GM19452 (cell line): ENCODE measurements around the gene TET2.
A peak's percentile ranks its signal among the peaks of the same experiment; 100 is the strongest.

Experiments used
- ATAC-seq: cut with Tn5 transposase; IDR thresholded peaks from one replicate; pipeline ENCODE4 v1.9.1; 2021; ENCODE audit not compliant: unreplicated experiment

Gene TET2

GRCh38 chr4:105181259-105181658 lies 34.6 kb downstream of the TET2 start:
- ATAC-seq, result no peak

- ATAC-seq, result no peak
Observed at GRCh38 chr4:105182211-105182610, 35.5 kb downstream of the TET2 start.

DNA sequence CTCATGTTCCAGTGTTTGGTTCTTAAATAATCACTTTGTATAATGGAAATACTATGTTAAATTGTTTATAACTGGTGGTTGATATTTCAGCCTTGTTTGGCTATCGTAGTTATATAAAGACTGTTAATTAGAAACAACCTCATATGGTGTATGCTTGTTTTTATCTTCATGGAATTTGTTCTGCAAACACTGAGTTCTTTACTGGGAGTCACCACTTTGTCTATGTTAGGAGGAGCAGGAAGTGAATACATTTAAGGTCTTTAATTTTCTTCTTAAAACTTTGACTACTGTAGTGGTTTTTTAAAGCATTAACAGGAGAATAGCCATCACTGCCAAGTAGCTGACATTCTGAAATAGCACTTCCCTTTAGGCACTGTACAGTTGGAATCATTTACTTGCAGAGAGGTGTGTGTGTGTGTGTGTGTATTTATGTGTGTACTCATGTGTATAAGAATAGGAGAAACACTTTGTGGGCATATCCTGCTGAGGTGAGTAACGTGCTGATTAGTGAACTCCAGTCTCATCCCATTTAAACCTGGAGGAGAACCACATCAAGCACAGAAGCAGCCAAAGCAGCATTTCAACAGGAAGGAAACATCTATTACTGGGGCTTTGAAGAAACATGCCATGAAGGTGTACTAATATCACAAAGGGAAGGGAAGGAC lies 37.8 kb downstream of the TET2 start:
- ATAC-seq, result no peak

DNA sequence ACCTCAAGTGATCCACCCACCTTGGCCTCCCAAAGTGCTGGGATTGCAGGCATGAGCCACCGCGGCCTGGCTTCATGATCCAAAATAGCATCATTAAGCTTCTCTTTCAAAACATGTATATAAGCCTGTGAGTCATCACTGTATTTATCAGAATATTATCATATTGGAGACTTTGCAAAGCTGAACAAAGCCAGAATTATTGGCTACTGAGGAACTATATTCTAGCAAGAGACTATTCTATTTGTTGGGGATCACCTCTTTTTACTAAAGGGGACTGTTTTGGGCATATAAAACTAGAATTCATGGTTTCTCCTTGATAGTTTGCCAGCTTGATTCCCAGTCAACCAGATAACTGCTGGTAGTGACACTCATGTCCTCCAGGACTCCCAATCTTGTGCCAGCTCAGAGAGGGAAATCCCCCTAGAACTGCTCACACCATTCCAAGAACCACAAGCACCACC lies 40.1 kb downstream of the TET2 start:
- ATAC-seq, result no peak

GRCh38 chr4:105189855-105190650 lies 43.4 kb downstream of the TET2 start:
- ATAC-seq, result no peak

GRCh38 chr4:105191621-105192210 lies 45.0 kb downstream of the TET2 start:
- peak; percentile 35 for ATAC-seq

- ATAC-seq, result no peak
Observed at GRCh38 chr4:105192474-105192873, 45.8 kb downstream of the TET2 start.

DNA sequence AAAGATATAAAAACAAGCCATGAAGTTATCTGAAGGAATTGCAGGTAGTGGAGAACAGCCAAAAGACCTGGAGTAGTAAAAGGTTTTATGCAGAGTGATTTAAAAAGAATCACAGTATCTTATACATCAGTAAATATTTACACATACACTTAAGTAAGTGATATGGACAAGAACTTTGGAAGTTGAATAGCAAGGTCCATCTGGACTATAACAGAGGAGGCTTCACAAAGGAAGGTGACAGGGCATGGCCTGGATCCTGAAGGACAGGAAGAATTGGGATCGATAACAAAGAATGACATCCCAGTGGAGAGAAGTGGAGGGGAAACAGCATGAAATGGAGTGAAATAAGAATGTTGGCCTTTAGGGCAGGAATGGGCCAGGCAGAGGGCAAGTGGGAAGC lies 46.2 kb downstream of the TET2 start:
- no peak for ATAC-seq

- no peak for ATAC-seq
Observed at GRCh38 chr4:105193536-105193935, 46.9 kb downstream of the TET2 start.

- peak; percentile 95 for ATAC-seq
Observed at GRCh38 chr4:105194328-105195231, 47.9 kb downstream of the TET2 start.

DNA sequence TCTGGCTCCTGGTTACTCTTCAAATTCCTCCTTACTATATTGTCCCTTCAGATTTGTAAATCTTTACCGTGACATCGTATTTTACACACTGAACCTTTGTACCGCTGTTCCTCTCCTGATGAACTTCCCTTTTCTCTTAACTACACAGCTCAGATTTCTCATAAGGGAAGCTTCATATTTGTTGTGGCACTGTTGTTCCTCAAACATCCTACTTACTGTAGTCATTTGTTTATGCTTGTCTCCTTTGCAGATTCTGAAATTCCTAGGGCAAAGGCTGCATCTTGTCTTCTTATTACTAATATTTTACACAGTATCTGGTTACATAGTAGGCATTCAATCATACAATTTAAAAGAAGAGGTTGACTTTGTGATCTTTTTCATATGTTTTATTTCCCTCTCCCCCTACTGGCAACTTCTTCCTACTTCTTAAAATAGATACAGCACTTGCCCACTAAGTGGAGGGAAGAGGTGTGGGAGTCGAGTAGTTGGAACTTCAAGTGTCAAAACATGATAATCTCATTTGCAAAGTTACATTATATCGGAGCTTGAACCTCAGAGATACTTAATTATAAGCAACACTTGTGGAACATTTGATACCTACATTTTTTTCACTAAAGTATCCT lies 50.0 kb downstream of the TET2 start:
- no peak for ATAC-seq

- no peak for ATAC-seq
Observed at GRCh38 chr4:105197777-105198176, 51.1 kb downstream of the TET2 start.

DNA sequence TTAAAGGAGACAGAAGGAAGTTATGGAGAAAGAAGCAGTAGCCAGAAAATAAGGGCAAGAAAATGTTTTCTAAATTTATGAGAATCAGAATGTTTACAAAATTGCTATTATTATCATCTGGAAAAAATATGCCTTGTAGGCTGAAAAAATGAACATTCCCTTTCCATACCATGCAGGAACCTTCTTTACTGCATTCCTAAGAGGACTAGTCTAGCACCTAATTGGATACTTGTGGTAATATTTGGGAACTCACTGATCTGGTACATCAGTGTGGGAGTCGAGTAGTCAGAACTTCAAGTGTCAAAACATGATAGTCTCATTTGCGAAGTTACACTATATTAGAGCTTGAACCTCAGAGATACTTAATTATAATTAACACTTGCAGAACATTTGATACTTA lies 51.9 kb downstream of the TET2 start:
- no peak for ATAC-seq

- ATAC-seq, result no peak
Observed at GRCh38 chr4:105206214-105206613, 59.5 kb downstream of the TET2 start.

DNA sequence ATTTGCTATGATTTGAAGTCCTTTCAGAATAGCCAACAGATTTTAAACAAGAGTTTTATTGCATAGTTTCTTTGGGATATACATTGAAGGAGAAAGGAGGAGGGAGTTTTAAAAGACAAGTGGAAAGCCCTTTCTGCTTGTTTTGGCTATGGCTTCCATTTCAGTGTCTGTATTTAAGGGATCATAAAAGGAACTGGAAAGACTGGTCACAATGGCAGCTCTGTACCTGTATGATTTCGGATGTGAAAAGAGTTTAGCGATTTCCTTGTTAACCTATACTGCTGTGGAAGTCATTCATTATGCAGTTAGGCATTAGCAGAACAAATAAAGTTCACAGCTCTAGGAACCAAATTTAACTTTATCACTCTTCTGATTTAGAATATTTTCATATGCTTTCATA lies 60.7 kb downstream of the TET2 start:
- no peak for ATAC-seq

GRCh38 chr4:105208561-105208960 lies 61.9 kb downstream of the TET2 start:
- no peak for ATAC-seq

GRCh38 chr4:105210916-105211315 lies 64.2 kb downstream of the TET2 start:
- no peak for ATAC-seq

DNA sequence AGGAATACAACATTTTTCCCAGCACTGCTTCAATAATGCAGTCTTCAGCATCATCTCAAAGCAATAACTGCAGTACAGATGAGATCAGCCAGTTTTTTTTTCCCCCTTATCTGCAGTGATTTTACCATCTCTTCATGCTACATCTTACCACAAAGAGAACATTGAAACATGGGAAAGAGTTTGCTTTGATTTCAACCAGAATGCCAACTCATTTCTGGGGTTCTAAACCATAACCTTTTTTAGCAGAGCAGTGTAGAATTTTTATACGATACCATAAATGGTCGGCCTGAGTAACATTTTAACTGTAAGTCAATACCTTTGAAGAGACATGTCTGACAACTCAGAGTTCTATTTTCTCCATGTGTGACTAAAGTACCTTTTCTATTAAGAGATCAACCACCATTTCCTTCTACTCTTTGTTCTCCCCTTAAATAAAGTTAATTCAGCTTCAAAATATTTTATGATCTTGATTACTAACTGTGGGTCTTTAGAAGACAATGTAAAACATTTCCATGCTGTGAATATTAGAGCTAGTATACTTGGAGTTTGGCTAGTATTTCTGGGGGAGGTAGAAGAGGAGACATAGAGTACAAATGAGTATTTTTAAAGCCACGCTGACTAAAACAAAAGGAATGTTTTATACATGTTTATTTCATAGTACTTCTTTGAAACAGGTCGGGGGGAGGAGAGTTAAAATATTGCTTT lies 69.1 kb downstream of the TET2 start:
- ATAC-seq, result no peak

DNA sequence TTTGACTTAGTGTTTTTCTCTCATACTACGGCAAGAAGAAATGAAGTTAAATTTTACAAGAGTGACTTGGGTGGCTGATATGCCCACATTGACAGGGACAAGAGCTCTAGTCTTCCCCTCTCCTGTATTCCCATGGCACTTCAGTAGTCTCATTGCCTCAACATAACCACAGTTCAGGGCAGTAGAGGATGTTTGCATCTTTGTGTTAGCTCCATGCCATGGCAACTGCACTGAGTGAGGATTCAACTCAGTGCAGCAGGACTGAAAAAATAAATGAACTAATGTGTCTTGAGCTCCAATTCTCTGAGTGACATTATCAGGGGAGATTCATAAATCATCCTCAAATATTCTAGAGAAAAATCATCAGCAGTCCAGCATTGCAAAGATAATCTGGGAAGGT lies 78.8 kb downstream of the TET2 start:
- no peak for ATAC-seq

GRCh38 chr4:105227054-105227453 lies 80.4 kb downstream of the TET2 start:
- ATAC-seq, result no peak
